HG03432 (cell line): Measurements from ENCODE around the gene SLF2.

Source experiments
- ATAC-seq: cut with Tn5 transposase; IDR thresholded peaks from one replicate; pipeline ENCODE4 v1.9.1; 2021; ENCODE audit warnings: mild to moderate bottlenecking, moderate library complexity; ENCODE audit not compliant: unreplicated experiment

SLF2 gene

DNA sequence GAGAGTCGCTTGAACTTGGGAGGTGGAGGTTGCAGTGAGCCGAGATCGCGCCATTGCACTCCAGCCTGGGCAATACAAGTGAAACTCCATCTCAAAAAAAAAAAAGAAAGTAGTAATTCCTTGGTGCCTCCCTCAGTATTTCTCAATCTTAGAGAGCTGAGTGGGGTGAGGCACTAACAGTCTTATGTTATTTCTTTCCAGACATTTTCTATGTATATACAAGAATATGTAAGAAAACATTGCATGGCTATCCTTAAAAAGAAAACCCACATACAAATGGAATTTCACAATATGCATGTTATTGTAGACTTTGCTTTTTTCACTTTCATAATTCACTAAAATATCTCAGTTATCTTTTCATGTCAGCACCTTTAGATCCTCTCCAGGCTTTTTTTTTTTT lies 13.6 kb upstream of the SLF2 start:
- ATAC-seq = no peak

DNA sequence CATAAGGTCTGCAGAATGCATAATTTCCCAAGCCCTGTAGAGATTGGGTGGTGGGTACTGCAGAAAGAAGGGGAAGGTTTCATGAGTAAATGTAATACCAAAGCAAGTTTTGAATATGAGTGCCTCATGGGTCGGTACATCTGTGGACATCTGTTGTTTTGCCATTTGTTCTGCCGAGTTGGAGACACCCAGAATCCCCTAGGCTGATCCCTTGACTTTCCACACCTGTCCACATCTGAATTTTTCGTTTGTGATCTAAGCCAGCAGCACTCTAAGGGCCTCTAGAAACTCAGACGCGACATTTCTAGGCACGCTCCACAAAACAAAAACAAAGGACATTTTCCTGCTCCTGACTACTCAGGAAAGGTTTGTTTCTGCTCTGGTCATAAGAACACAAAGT lies 11.7 kb upstream of the SLF2 start:
- no peak for ATAC-seq

DNA sequence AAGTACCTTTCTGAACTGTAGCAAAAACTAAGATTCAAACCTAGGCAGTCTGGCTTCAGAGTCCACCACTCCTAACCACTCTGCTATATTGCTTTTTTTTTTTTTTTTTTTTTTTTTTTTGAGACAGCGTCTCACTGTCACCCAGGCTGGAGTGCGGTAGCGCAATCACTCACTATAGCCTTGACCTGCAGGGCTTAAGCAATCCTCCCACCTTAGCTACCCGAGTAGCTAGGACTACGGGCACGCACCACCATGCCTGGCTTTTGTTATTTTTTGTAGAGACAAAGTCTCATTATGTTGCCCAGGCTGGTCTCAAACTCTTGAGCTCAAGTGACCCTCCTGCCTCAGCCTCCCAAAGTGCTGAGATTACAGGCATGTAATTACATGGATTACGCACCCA lies 10.1 kb upstream of the SLF2 start:
- no peak for ATAC-seq

- no peak for ATAC-seq
These were observed 7.8 kb upstream of the SLF2 start for GRCh38 chr10:100904917-100905316.

DNA sequence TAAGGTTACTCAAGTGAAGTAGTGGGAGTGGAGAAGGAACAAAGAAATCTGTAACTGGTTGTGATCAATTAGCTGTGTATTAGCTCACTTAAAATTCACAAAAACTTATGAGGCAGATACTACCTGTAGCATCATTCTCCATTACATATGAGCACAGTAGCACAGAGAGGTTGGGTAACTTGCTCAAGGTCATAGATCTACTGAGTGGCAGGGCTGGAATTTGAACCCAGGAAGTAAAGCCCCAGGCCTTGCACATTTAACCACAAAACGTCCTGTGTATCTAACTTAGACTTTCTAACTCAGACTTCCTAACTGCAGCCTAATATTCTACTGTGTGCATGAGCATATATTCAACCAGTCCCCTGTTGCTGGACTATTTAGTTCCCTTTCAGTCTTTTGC lies 5.6 kb upstream of the SLF2 start:
- no peak for ATAC-seq

DNA sequence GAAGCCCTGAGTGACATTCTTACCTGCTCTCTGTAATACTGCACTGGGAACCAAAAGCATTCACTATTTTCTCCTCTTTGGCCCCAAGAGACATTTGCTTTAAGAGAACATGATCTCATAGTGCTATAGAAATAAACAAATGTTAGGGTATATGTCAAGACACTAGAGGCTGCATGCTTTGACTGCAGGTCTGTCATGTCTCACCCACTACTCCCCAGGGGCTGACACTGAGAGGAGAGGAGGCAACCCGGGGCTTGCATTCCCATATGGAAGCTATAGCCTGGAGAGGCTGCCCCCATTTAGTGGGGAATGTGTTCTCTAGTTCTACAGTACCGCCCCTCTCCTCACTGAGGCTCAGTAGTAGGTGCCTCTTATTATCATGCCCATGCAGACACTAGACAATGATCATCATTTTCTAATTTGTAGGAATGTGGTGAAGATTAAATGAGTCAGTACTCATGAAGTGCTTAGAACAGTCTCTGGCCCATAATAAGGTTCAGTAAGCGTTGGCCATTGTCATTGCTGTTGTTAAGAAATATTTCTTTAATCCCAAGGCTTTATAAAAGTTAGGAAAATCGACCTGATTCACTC lies 4.9 kb upstream of the SLF2 start:
- no peak for ATAC-seq

DNA sequence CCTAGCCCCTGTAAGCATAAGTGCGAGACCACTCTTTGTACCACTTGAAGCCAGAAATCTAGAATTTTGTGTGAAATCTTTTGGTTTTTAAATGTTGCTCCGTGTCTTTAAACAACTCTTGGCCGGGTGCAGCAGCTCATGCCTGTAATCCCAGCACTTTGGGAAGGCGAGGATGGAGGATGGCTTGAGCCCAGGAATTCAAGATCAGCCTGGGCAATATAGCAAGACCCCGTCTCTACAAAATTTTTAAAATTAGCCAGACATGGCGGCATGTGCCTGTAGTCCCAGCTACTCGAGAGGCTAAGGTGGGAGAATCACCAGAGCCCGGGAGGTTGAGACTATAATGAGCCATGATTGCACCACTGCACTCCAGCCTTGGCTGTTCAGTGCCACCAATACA lies 4.4 kb upstream of the SLF2 start:
- ATAC-seq = no peak

DNA sequence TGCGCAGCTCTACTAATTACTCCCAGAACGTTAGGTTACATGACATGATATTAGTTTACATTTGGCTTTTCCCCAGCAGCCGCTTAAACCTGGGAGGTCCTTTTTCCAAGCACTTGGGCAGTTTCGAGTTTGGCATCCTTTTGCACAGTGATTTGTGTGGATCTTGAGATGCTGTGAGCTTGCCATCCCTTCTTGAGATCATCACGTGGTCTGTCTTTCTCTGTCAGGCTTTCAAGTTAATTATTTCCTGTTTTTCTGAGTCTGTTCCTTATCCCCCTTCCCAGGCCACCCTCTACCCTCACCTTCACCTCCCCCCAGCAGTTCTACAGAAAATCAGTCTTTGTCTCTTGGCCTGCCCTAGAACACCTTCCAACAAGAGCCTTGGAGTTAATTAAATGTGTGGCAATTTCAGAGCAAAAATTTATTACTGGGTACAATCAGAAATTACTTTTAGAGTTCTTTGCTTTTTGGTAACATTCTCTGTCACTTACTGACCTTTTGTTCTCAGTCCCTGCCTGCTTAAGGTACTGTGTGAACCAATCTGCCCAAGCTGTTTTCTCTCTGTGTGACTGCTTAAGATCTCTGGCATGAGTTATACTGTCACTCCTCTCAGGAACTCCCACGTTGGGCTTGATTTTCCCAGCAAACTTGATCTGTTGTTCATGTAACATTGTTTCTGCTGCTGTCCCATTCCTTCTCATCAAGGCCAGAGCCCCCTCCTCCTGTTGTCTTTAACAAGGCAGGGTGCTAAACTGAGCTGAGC lies 3.1 kb upstream of the SLF2 start:
- ATAC-seq = no peak

DNA sequence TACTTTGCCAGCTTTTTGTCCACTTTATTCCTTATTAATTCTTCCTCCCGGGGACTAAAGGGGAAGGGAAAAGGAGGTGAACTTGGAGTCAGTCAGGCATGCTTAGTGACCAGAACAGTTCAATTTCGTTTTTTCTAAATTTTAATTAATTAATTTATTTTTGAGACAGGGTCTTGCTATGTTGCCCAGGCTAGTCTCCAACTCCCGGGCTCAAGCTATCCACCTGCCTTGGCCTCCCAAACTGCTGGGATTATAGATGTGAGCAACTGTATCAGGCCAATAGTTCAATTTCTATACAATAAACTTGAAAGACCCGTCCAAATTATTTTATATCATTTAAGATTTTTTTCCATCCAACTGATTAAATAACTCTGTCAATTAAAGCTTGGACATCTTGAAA lies 1.3 kb upstream of the SLF2 start:
- ATAC-seq = no peak

DNA sequence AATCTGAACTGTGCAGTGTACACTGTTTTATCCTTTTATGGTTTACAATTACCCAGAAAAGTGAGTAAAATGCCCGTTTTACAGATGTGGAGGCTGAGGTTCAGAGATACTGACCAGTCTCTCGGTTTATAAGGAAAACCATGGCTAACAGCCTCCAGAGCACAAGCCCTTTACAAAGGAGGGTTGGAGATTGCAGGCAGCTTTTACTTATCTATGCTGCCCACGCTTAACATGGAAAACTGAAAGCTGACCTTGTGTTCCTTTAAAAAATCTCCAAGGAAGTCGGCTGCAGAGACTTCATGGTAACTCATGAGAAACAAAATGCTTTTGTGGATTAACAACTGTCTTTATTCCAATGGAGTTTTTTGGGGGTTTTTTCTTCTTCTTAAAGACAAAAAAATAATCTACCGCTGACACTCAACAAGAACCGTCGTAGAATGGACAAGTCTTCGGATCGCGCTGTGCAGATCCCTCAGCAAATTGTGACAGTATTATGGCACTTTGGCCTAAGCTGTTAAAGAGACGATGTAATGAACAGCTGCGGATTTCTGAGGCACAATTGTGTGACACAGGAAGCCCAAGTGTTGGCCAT lies 654 bp upstream of the SLF2 start:
- ATAC-seq = no peak

DNA sequence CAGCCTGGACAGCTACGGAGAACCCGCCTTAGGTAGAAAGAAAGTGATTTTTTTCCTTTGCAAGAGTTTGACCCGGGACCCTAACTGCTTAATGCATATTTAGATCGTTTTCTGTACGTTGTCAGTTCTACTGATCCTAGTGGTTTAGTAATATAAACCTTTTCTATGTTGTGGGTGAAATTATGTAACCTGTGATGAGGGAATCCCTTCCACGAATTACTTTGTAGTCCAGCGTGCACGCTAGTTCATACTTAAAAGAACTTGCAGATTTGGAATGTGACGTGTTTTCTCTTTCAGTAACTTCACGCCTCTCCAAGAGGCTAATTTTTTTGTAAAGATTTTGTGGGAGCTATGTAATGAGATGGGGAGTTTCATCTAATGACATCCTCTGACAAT lies 705 bp downstream of the SLF2 start:
- ATAC-seq = no peak

GRCh38 chr10:100917071-100917470 lies 4.3 kb downstream of the SLF2 start:
- no peak for ATAC-seq

DNA sequence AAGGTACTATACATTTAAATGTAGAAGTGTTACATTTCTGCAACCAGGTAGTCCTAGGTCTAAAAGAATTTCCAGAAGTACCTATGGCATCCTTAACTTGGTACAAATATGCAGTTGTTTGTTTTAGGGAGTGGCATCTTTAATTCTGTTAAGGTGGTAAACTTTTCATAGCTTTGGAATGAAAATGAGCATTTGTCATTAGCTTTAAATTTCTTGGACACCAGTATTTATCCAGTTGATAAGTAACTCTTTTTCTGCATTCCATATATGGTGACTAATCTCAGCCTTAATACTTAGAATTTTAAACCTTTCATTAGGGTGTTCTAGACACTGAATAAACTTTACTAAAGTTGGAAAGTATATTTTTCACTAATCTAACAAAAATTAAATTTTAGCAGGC lies 10.8 kb downstream of the SLF2 start:
- no peak for ATAC-seq

DNA sequence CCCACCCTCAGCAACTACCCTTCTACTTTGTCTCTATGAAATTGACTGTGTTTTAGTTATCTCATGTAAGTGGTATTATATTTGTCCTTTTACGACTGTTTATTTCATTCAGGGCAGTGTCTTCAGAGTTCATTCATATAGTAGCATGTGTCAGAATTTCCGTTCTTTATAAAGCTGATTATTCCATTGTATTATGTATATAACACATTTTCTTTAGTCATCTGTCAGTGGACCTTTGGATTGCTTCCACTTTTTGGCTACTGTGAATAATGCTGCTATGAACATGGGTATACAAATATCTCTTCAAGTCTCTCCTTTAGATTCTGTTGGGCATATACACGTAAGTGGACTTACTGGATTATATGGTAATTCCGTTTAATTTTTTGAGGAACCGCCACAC lies 14.5 kb downstream of the SLF2 start:
- no peak for ATAC-seq

GRCh38 chr10:100928039-100928438 lies 15.3 kb downstream of the SLF2 start:
- ATAC-seq = no peak

GRCh38 chr10:100930368-100930767 lies 17.6 kb downstream of the SLF2 start:
- ATAC-seq = no peak

DNA sequence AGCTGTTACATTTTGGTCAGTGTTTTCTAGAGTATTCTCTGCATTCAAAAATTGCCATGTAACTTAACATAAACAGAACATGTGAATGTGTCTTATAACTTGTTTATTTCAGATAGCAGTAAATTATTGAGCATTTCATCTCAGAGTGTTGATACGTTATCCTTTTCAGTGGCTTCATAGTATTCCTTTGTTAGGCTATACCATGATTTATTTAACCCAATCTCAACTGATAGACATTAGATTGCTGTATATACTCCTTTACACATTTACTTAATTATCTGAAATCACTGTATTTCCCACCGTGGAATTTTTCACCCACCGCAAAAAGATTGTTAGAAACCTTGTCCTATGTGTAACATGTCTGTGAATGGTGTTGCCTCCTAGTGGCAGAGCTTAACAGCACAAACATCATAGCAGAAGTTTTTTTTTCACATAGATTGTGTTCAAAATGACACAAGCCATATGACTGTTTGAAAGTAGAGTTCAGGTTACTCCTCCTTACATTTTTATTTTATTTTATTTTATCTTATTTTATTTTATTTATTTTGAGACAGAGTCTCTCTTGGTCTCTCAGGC lies 21.4 kb downstream of the SLF2 start:
- no peak for ATAC-seq

DNA sequence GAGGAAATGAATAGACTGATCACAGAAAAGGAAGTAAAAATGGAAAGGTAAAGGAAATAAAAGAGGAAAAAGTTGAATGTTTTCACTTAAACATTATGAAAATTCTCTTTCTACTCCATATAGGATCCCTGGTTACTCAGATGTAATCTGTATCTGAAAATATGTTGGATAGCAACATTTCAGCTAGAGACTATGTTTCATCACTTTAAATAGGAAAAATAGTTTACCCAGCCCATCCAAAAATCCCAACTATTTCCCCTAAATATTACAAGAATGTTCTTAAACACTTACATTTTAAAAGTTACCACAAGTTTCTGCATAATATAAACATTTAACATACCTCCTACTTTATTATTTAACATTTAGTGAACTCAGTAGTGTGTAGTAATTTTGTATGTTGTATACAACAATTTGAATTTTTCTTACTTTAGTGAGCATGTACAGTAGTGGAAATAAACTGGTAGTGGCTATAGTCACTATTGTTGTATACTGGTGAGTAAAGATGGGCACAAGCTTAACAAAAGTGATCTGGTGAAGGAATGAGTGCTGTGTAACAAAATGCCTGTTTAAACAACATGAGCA lies 27.1 kb downstream of the SLF2 start:
- ATAC-seq = no peak

DNA sequence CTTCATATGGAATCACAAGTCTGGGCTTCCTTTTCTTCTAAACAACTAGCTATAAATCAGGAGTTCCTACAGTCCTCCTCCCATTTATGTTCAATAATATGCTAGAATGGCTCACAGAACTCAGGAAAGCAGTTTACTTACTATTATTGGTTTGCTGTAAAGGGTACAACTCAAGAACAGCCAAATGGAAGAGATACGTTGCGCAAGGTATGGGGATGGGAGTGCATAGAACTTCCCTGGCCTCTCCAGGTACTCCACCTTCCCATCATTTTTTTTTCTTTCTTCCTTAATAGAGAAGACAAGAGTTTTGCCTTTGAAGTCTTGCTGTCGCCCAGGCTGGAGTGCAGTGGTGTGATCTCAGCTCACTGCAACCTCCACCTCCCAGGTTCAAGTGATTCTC lies 29.5 kb downstream of the SLF2 start:
- ATAC-seq = no peak

DNA sequence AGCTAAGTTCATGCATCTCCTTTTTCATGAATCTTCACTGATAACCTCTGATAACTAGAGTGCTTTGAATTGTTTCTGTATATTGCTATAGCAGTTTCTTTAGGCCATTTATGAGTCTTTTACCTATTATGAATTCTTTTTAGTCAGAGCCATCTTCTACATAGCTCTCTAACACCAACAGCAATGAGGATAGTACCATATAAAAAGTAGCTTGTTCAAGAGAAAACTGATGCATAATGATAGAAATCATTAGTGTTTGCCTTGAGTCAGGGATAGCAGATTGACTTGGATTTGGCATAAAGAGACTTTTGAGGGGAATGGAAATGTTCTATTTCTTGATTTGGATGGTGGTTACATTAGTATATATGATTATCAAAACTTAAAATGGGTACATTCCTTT lies 30.7 kb downstream of the SLF2 start:
- ATAC-seq = no peak

DNA sequence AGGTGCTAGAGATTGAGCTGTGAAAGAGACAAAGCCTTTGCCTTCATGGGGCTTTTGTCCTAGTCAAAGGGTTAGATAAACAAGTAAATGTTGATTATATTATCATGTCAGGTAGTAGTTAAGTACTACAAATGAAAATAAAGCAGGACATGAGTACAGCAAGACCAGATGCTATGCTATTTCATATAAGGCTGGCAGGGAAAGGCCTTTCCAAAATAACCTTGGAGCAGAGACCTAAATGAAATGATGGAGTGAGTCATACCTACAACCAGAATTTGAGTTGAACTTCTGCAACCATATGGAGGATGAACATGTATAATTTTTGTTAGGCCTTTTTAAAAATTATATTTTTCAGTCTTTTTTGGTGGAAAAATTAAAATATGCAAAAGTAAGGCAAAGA lies 33.0 kb downstream of the SLF2 start:
- ATAC-seq = no peak

DNA sequence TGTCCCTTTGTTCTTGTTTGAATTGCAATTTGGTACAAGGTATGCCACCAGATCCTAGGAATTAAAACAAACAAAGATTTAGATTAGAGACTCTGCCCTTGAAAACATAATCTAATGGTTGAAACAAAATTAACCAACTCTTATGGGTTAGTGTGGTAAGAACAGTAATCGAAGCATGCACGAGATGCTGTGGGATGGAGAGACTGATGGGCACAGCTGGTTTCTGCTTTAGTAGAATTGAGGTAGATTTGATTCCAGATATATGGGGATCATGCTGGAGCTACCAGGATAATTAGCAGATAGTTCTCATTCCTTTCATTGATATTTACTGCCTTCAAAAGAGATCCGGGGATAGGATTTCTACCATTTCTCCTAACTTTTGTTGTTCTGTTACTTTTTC lies 36.2 kb downstream of the SLF2 start:
- no peak for ATAC-seq
